Psoas muscle (tissue), 8 donors: Measurements from ENCODE around the gene SLC39A11. TPM values are rescaled to one million over a fixed set of nuclear protein-coding genes. Genes with fewer than 3 reads are reported as not detected.

Experiments used
- ATAC-seq, 4 donors: fragments of 200-7000 bp; cut with Tn5 transposase; one replicate each; pipeline ENCODE4 v1.9.1; 2020; ENCODE audit warnings: moderate library complexity in 3 of 4, mild to moderate bottlenecking in 2 of 4
- DNase-seq, 2 donors: peaks; one replicate each; pipeline ENCODE4 v3.0.0-alpha.2; 2020
- H3K27ac ChIP-seq: fragments of 200-600 bp; one replicate; pipeline ENCODE4 v1.8.0; 2022
- H3K27me3 ChIP-seq, 3 donors: fragments of 200-600 bp in 1 of 3; one replicate each; pipeline versions ENCODE4 v1.6.1 to v1.8.0; 2013 to 2022; ENCODE audit warnings: low read length in 2 of 3, mild to moderate bottlenecking in 2 of 3, moderate library complexity in 1 of 3; ENCODE audit not compliant: insufficient read depth in 3 of 3
- H3K36me3 ChIP-seq, 2 donors: fragments of 200-600 bp in 1 of 2; one replicate each; pipeline versions ENCODE4 v1.6.1 to v1.8.0; 2013 to 2022; ENCODE audit warnings: low read depth in 1 of 2, mild to moderate bottlenecking in 1 of 2, moderate library complexity in 1 of 2; ENCODE audit not compliant: insufficient read depth in 1 of 2
- H3K4me1 ChIP-seq: fragments of 200-600 bp; one replicate; pipeline ENCODE4 v1.8.0; 2022
- H3K4me3 ChIP-seq: fragments of 200-600 bp; one replicate; pipeline ENCODE4 v1.8.0; 2022; ENCODE audit warnings: mild to moderate bottlenecking
- H3K9me3 ChIP-seq: fragments of 200-600 bp; one replicate; pipeline ENCODE4 v1.8.0; 2022
- WGBS, 3 donors: extraction: QIAGEN DNeasy Blood & Tissue Kit; methylation state at CpG; one replicate each; pipeline versions ENCODE4 v1.1.6 to v1.1.7; 2013; 5-methylcytosine and 5-hydroxymethylcytosine counted together
- intact Hi-C, 2 donors: fragments of 100-400 bp; cut with DNase I; formaldehyde crosslinking; loops; one replicate each; pipeline versions ENCODE4 v1.11.0 to v1.14.2; 2022
- polyA plus RNA-seq, 3 donors: library from polyadenylated mRNA; stranded (reverse); fragments of 200-250 nt; gene quantifications; one replicate each; pipeline ENCODE4 v1.2.3, GENCODE V29; 2013
- total RNA-seq, 4 donors: library from RNA; stranded (reverse); fragmentation: NEBNext Ultra II Directional in 2 of 4; extraction: Animal tissue kit (Norgen Biotek cat#: 25700) in 2 of 4; gene quantifications; one replicate each; pipeline versions ENCODE4 v1.2.1 to v1.2.4, GENCODE V29; 2021 to 2023
- TF ChIP-seq, protein P1 (sequence below): fragments of 200-600 bp; IDR thresholded peaks from one replicate; pipeline ENCODE4 v1.8.0; 2022; ENCODE audit warnings: antibody characterized with exemption
- donor health status: healthy with polysubstance abuse.
- donor health status: DM: no; HTN: no; CAD: no; lungs with moderate emphysema.
- donor health status: Bipolar disorder and iron deficiency.
- donor health status: healthy.
- donor health status: DM: yes; HTN: yes; CAD: no.
- donor health status: DM: no; HTN: no; CAD: no.
- donor health status: DM: no; HTN: no; CAD: no.
- donor health status: DM: yes; HTN: yes; CAD: no.

Gene SLC39A11
- total and polyA plus RNA-seq, 7 donors: 1.6 to 9.7 (median 7.9) TPM

GRCh38 chr17:72724267-72724666 lies 368.2 kb downstream of the SLC39A11 start:
- 60 to 83% (median 73%) methylated on average over 2 of the region's 2 CpGs for WGBS, 3 donors
- Histone ChIP-seq H3K27me3 (no peaks in the 10 kb centered on the region), H3K27ac (no peak overlapping the region), H3K36me3 (no peaks in the 10 kb centered on the region), H3K4me3 (no peak overlapping the region), H3K4me1 (no peaks in the 10 kb centered on the region), H3K9me3 (no peaks in the 10 kb centered on the region)
- DNase-seq (no peak), ATAC-seq (no peak)
- TF ChIP-seq, protein P1, sequence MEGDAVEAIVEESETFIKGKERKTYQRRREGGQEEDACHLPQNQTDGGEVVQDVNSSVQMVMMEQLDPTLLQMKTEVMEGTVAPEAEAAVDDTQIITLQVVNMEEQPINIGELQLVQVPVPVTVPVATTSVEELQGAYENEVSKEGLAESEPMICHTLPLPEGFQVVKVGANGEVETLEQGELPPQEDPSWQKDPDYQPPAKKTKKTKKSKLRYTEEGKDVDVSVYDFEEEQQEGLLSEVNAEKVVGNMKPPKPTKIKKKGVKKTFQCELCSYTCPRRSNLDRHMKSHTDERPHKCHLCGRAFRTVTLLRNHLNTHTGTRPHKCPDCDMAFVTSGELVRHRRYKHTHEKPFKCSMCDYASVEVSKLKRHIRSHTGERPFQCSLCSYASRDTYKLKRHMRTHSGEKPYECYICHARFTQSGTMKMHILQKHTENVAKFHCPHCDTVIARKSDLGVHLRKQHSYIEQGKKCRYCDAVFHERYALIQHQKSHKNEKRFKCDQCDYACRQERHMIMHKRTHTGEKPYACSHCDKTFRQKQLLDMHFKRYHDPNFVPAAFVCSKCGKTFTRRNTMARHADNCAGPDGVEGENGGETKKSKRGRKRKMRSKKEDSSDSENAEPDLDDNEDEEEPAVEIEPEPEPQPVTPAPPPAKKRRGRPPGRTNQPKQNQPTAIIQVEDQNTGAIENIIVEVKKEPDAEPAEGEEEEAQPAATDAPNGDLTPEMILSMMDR: no peak
- intact Hi-C loops: loop anchor here (2.0 to 10.0 kb wide), 4 partner anchors 433 to 531 kb away; no protein-coding TSS in a partner anchor

GRCh38 chr17:72723711-72724110 lies 368.8 kb downstream of the SLC39A11 start:
- H3K27me3 ChIP-seq: no peaks in the 10 kb centered on the region
- TF ChIP-seq, protein P1: no peak
- 78 to 80% (median 78%) methylated on average over 7 of the region's 7 CpGs for WGBS, 3 donors
- no peak overlapping the region for H3K4me3 ChIP-seq
- intact Hi-C loops: loop anchor here (2.0 to 10.0 kb wide), 4 partner anchors 433 to 531 kb away; no protein-coding TSS in a partner anchor
- no peak for DNase-seq
- no peaks in the 10 kb centered on the region for H3K4me1 ChIP-seq
- H3K27ac ChIP-seq: no peak overlapping the region
- no peaks in the 10 kb centered on the region for H3K36me3 ChIP-seq
- ATAC-seq: no peak
- no peaks in the 10 kb centered on the region for H3K9me3 ChIP-seq

DNA sequence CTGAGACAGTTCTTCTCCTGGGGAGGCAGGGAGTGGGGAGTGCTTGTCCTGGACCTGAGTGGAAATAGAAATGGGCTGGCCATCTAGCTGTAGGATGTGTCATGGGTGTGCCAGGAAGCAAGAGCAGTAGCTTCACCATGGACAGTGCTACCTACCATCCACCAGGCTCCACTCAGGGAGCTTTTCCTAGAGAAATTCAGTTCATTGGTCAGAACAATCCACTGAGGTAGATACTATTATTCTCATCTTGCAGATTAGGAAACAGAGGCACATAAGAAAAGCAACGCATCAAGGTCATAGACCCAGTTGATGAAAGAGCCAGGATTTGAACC lies 372.0 kb downstream of the SLC39A11 start:
- TF ChIP-seq, protein P1: no peak
- Histone ChIP-seq H3K4me3 (no peak overlapping the region), H3K4me1 (no peaks in the 10 kb centered on the region), H3K36me3 (no peaks in the 10 kb centered on the region), H3K27ac (no peak overlapping the region), H3K27me3 (no peaks in the 10 kb centered on the region), H3K9me3 (no peaks in the 10 kb centered on the region)
- no peak for DNase-seq
- whole genome bisulfite sequencing, 3 donors: 100% methylated on average over 1 of the region's 1 CpG
- intact Hi-C loops: loop anchor here in 1 of 2 donors (10.0 kb wide), 2 partner anchors 464 to 534 kb away; no protein-coding TSS in a partner anchor
- no peak for ATAC-seq

DNA sequence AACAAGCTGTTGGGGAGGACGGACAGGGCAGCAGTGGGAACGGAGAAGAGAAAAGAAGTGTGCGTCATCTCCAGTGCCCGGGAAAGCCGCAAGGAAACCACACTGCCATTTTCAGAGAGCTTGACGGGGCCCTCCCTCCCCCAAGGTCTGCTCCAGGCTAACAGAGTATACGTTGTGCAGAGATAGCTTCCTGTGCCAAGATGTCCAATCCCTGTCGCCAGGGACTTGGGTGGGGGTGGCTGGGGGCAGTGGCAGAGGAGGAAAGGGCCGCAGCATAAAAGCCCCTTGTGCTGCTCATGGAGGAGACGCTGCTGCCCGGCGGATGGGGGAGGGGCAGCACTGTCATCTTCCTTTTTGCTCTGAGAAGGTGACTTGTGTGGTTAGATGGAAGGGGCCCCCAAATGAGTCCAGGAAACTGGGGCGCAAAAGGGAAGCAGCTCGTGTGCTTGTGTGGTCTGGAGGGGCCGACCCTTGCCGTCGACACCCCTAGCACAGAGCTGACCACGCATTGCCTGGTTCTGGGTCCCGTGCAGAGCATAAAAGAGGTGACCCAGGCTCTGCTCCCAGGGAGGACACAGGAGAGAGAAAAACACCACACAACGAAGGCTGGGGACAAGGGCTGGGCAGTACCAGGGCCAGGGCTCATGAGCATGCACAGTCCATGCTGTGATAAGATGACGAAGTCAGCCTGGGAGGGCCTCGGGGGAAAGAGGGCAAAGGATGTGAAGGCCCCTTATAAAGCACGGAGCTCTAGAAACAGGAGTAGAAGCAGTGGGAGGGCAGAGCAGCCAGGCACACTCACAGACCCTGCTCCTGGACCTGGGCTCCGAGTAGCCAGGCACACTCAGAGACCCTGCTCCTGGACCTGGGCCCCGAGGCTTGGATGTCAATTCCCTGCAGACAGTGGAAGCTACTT lies 372.7 kb downstream of the SLC39A11 start:
- intact Hi-C loops: loop anchor here in 1 of 2 donors (10.0 kb wide), 2 partner anchors 465 to 535 kb away; no protein-coding TSS in a partner anchor
- H3K27ac ChIP-seq: no peak overlapping the region
- H3K27me3 ChIP-seq: no peaks in the 10 kb centered on the region
- no peak for DNase-seq
- H3K4me1 ChIP-seq: no peaks in the 10 kb centered on the region
- no peak for ATAC-seq
- TF ChIP-seq, protein P1: no peak
- no peak overlapping the region for H3K4me3 ChIP-seq
- WGBS, 3 donors: 69 to 79% (median 77%) methylated on average over 25 of the region's 25 CpGs
- no peaks in the 10 kb centered on the region for H3K36me3 ChIP-seq
- no peaks in the 10 kb centered on the region for H3K9me3 ChIP-seq
